ENCODE data around the gene CYP24A1.
"Not testable (repeated sequence)": the region's sequence is repeated elsewhere in the genome, so short reads cannot be mapped to it uniquely, and the experiment has no call there.

Gene CYP24A1

GRCh38 chr20:54134445-54135220 lies 39.2 kb downstream of the CYP24A1 start:
- H3K27ac ChIP-seq, result no peak overlapping the region
- no peak for TF ChIP-seq CTCF (conservative IDR thresholded peaks at IDR 0.05)

- no peak for TF ChIP-seq CTCF (conservative IDR thresholded peaks at IDR 0.05)
- H3K27ac ChIP-seq, result no peak overlapping the region
Measured at GRCh38 chr20:54133434-54134427, 40.1 kb downstream of the CYP24A1 start.

GRCh38 chr20:54132612-54133433 lies 41.0 kb downstream of the CYP24A1 start:
- no peak overlapping the region for H3K27ac ChIP-seq
- TF ChIP-seq CTCF (conservative IDR thresholded peaks at IDR 0.05), result no peak

GRCh38 chr20:54131675-54132611 lies 41.8 kb downstream of the CYP24A1 start:
- no peak for TF ChIP-seq CTCF (conservative IDR thresholded peaks at IDR 0.05)
- no peak overlapping the region for H3K27ac ChIP-seq

GRCh38 chr20:54131125-54131524 lies 42.7 kb downstream of the CYP24A1 start:
- H3K27ac ChIP-seq, result not testable (repeated sequence)

- no peak for TF ChIP-seq CTCF (conservative IDR thresholded peaks at IDR 0.05)
Measured at GRCh38 chr20:54129350-54129749, 44.4 kb downstream of the CYP24A1 start.

More at GRCh38 chr20:54129350-54129749, 44.4 kb downstream of the CYP24A1 start:
- H3K27ac ChIP-seq, result no peak overlapping the region
